ENCODE data around the gene ADAMTS17. TPM values are rescaled to one million over a fixed set of nuclear protein-coding genes. Genes with fewer than 3 reads are reported as not detected.

Gene ADAMTS17
- total RNA-seq, 1 experiment from 2014 or later = 4.2 TPM

DNA sequence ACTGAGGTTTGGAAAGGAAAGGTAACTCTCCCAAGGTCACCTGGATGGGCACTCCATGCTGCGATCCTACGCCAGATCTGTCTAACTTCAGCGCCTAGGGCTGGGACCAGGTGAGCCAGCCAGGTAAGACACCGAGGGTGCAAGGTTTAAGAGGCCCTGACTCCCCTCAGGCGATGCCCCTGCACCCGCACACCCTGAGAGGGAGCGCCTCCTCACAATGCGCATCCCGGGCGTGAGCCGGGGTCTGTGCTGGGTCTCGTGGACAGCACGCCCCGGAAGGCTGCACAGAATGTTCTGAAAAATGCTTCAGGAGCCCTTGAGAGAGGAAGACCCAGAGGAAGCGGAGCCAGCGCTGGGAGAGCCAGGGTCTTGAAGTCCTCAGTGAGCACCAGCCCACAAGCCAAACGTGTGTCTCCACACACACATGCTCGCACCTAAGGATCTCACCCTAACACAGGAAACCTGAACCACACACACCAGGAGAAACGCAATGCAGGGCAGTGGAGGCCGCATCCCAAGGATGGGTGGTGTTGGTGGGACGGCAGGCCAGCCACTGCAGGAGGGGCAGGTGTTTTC is 142.0 kb downstream of the ADAMTS17 start:
- no peaks in the 10 kb centered on the region for H3K36me3 ChIP-seq (ENCODE audit: control insufficient read depth in 1 of 2, insufficient read depth in 2 of 2, low read length in 2 of 2)
- no peak overlapping the region for H3K9ac ChIP-seq (ENCODE audit: low read length)
- H3K4me1 ChIP-seq (ENCODE audit: control insufficient read depth in 1 of 2, insufficient read depth in 2 of 2, low read length in 2 of 2) = no peaks in the 10 kb centered on the region
- H3K4me2 ChIP-seq (ENCODE audit: low read length) = no peak overlapping the region
- H3K27me3 ChIP-seq (ENCODE audit: insufficient read depth, low read length) = no peaks in the 10 kb centered on the region
- no peaks in the 10 kb centered on the region for H3K9me2 ChIP-seq (ENCODE audit: insufficient read depth)
- DNase-seq (ENCODE audit: low read depth, low spot score) = no peak
- intact Hi-C loops (cut with micrococcal nuclease) = no loop called here
- no TSS peak for BruUV-seq (replicated peaks)
- no peak overlapping the region for H3K4me3 ChIP-seq (replicated peaks in 1 of 2; ENCODE audit: low read depth in 1 of 2, low read length in 2 of 2)
- H3K27ac ChIP-seq (ENCODE audit: low read depth, low read length) = no peak overlapping the region
- CTCF ChIA-PET = no interaction called here
- POLR2A ChIA-PET = no interaction called here
- TF ChIP-seq EZH2phosphoT487 (IDR thresholded peaks at IDR 0.05; ENCODE audit: borderline replicate concordance) = no peak
- TF ChIP-seq, protein P1, sequence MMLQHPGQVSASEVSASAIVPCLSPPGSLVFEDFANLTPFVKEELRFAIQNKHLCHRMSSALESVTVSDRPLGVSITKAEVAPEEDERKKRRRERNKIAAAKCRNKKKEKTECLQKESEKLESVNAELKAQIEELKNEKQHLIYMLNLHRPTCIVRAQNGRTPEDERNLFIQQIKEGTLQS (IDR thresholded peaks at IDR 0.05) = no peak
- TF ChIP-seq EZH2 (IDR thresholded peaks at IDR 0.05) = no peak
- no peak for TF ChIP-seq CEBPB (IDR thresholded peaks at IDR 0.05; ENCODE audit: low read depth)
- no peak for TF ChIP-seq TCF7L2 (IDR thresholded peaks at IDR 0.05; ENCODE audit: borderline replicate concordance, extremely low read depth, insufficient read depth, insufficient read length)
- no peak for TF ChIP-seq CBX3 (IDR thresholded peaks at IDR 0.05; ENCODE audit: low read depth)
- TF ChIP-seq SP1 (IDR thresholded peaks at IDR 0.05; ENCODE audit: low read depth) = no peak
- TF ChIP-seq, protein P2, sequence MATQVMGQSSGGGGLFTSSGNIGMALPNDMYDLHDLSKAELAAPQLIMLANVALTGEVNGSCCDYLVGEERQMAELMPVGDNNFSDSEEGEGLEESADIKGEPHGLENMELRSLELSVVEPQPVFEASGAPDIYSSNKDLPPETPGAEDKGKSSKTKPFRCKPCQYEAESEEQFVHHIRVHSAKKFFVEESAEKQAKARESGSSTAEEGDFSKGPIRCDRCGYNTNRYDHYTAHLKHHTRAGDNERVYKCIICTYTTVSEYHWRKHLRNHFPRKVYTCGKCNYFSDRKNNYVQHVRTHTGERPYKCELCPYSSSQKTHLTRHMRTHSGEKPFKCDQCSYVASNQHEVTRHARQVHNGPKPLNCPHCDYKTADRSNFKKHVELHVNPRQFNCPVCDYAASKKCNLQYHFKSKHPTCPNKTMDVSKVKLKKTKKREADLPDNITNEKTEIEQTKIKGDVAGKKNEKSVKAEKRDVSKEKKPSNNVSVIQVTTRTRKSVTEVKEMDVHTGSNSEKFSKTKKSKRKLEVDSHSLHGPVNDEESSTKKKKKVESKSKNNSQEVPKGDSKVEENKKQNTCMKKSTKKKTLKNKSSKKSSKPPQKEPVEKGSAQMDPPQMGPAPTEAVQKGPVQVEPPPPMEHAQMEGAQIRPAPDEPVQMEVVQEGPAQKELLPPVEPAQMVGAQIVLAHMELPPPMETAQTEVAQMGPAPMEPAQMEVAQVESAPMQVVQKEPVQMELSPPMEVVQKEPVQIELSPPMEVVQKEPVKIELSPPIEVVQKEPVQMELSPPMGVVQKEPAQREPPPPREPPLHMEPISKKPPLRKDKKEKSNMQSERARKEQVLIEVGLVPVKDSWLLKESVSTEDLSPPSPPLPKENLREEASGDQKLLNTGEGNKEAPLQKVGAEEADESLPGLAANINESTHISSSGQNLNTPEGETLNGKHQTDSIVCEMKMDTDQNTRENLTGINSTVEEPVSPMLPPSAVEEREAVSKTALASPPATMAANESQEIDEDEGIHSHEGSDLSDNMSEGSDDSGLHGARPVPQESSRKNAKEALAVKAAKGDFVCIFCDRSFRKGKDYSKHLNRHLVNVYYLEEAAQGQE (IDR thresholded peaks at IDR 0.05; ENCODE audit: low read depth) = no peak
- no peak for TF ChIP-seq ELF1 (IDR thresholded peaks at IDR 0.05; ENCODE audit: borderline replicate concordance, low read depth)
- no peak for TF ChIP-seq POLR2AphosphoS5 (IDR thresholded peaks at IDR 0.05; ENCODE audit: low read depth, low read length)
- TF ChIP-seq FOSL1 (IDR thresholded peaks at IDR 0.05; ENCODE audit: low read depth) = no peak
- TF ChIP-seq SIN3A (IDR thresholded peaks at IDR 0.05; ENCODE audit: low read depth) = no peak
- TF ChIP-seq ZFX (IDR thresholded peaks at IDR 0.05) = no peak
- no peak for TF ChIP-seq POLR2A (IDR thresholded peaks at IDR 0.05; ENCODE audit: borderline replicate concordance, extremely low read depth, insufficient read depth, insufficient read length)
- no peak for TF ChIP-seq ZNF274 (IDR thresholded peaks at IDR 0.05; ENCODE audit: low read depth, low read length)
- TF ChIP-seq YY1 (IDR thresholded peaks at IDR 0.05; ENCODE audit: extremely low read depth, insufficient replicate concordance, low read depth, low read length) = no peak
- ATAC-seq = no peak
- RAD21 ChIA-PET (ENCODE audit: low non-redundant PET in 1 of 2, low total read pairs in 2 of 2, uncharacterized antibody in 2 of 2, unreplicated experiment in 2 of 2) = no interaction called here
- H3K79me2 ChIP-seq (ENCODE audit: insufficient read depth, low read length) = no peaks in the 10 kb centered on the region
- no peaks in the 10 kb centered on the region for H4K20me1 ChIP-seq (ENCODE audit: insufficient read depth)
- H3K9me3 ChIP-seq (ENCODE audit: control insufficient read depth in 1 of 2, insufficient read depth in 1 of 2, low read depth in 1 of 2, low read length in 2 of 2) = no peaks in the 10 kb centered on the region
- H2AFZ ChIP-seq (ENCODE audit: low read depth, low read length, poor library complexity, severe bottlenecking) = no peak overlapping the region

Measured in HCT116 (cell line).